HG03045 (cell line): Measurements from ENCODE around the gene CABLES2.

Experiments used
- ATAC-seq: cut with Tn5 transposase; IDR thresholded peaks from one replicate; pipeline ENCODE4 v1.9.1; 2021; ENCODE audit warnings: mild to moderate bottlenecking, moderate library complexity; ENCODE audit not compliant: unreplicated experiment

The CABLES2 gene

DNA sequence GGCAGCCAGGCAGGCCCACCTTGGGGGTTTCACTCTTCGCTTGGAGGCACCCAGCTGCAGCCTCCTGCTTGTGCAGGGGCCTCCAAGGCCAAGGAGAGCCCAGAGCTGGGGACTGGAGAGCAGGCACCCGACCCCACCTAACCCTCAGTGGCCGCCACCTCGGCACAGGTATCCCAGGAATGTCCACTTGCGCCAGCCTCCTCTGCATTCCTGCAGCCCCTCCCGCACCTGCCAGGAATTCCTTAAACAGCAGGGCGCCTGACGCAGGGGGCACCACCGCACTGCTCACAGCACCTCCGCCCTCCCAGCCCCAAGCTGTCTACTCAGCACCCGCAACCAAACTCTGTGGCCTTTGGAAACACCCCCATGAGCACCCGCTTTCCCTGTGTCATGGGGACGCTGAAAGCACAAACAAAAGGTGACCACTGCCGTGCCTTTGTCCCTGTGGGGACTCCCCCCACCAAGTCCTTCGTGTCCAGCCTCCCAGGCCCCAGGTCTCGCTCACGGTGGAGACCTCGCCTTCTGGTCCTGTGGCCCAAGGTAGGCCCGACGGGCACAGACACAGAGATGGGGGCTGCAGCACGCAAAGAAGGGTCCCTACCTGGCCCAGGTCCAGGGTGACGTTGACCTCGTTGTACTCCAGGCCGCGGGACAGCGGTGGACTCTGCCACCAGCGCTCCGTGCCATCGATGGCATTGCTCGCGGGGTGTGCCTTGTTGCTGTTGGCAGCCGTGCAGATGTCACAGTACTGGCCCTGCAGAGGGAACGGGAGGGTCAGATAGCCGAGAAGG is 45.1 kb downstream of the CABLES2 start:
- no peak for ATAC-seq

- ATAC-seq: no peak
These were observed 46.0 kb downstream of the CABLES2 start for GRCh38 chr20:62360854-62361798.

- ATAC-seq: no peak
These were observed 47.5 kb downstream of the CABLES2 start for GRCh38 chr20:62359491-62360121.

GRCh38 chr20:62359043-62359490 is 48.0 kb downstream of the CABLES2 start:
- ATAC-seq: no peak

DNA sequence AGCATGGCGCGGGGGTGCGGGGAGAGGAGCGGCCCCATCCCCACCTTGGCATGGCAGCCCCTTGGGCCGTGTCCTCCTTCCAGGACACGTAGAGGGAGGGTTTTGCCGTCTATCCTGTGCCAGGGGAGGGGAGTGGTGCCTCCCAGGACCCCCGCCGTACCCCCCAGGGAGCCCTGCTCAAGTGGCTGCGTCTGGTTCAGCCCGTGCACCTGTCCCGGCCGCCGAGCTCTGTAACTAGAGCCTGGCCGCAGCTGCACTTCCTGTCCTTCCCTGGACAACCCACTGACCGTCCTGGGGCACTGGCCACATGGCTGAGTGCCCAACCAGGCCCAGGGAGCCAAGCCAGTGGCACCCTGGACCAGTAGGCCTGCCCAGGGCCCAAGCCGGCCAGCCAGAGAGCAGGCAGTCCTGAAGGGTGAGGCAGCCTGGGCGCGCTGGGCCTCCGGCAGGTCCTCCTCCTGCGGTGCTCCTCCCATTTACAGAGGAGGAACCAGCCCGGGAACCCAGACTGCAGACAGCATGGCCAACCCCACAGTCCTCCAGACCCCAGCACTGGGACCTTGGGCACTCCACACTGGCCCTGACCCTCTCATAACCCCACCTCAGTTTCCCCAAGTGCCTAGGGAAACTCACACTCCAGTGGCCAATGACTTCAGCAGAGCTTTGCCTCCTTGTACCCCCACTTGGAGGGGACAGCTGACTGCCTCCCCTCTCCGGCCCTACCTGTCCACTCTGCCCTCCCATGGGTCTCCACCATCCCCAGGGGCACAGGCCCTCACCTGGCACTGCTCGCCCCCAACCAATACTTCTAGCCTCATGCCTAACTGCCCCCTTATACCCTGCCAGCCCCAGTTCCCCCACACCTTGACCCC is 48.7 kb downstream of the CABLES2 start:
- no peak for ATAC-seq

DNA sequence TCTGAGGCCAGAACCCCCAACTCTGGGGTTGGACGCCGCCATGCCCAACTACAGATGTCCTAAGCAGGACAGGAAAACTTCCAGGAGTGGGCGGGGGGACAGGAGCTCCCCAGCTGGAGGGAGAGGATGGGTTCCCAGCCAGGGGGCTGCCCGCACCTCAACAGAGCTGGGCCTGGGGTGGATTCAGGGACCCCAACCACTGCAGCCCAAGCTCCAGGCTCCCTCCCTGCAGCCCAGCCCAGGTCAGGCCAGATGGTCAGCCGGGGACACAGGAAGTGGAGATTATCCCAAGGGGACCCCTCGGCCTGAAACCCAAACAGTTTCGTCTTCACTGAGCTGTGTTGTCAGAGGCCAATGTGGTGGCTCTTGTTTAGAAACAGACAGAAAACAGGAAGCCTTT is 49.4 kb downstream of the CABLES2 start:
- ATAC-seq: no peak

- ATAC-seq: no peak
These were observed 49.9 kb downstream of the CABLES2 start for GRCh38 chr20:62357187-62357667.

- ATAC-seq: no peak
These were observed 50.4 kb downstream of the CABLES2 start for GRCh38 chr20:62356589-62357186.

DNA sequence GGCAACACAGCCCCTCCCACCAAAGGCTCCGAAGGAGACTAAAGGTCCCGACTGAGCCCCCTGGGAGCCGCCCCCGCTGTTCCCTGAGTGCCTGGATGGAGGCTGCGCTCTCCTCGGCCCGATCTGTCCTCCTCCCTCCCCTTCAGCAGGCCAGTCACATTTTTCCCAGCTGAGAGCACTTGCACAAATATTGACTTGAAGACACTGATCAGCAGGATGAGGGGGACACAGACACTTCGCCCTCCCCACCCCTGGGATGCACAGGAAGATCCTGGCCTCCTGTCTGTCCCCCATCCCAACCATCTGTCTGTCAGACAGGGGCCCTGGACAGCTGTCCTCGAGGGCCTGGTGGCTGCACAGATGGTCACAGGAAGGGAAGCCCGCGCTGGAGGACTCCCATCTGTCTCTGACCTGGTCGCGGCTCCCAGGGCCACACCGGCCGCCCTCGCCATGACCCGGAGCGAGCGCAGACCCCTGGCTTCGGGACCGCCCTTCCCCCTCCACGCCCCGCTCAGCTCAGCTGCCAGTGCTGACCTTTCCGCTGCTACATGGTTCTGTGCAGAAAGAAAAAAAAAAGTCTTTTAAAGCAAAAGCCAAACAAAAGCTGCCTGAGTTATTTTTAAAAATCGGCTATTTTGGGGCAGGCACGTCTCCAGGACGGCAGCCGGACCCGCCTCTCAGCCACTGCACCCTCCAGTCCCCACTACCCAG is 51.1 kb downstream of the CABLES2 start:
- ATAC-seq: no peak

- no peak for ATAC-seq
These were observed 51.6 kb downstream of the CABLES2 start for GRCh38 chr20:62355516-62355877.

- no peak for ATAC-seq
These were observed 52.2 kb downstream of the CABLES2 start for GRCh38 chr20:62354811-62355341.

- ATAC-seq: no peak
These were observed 52.9 kb downstream of the CABLES2 start for GRCh38 chr20:62354031-62354808.

GRCh38 chr20:62353289-62354030 is 53.6 kb downstream of the CABLES2 start:
- ATAC-seq: no peak

DNA sequence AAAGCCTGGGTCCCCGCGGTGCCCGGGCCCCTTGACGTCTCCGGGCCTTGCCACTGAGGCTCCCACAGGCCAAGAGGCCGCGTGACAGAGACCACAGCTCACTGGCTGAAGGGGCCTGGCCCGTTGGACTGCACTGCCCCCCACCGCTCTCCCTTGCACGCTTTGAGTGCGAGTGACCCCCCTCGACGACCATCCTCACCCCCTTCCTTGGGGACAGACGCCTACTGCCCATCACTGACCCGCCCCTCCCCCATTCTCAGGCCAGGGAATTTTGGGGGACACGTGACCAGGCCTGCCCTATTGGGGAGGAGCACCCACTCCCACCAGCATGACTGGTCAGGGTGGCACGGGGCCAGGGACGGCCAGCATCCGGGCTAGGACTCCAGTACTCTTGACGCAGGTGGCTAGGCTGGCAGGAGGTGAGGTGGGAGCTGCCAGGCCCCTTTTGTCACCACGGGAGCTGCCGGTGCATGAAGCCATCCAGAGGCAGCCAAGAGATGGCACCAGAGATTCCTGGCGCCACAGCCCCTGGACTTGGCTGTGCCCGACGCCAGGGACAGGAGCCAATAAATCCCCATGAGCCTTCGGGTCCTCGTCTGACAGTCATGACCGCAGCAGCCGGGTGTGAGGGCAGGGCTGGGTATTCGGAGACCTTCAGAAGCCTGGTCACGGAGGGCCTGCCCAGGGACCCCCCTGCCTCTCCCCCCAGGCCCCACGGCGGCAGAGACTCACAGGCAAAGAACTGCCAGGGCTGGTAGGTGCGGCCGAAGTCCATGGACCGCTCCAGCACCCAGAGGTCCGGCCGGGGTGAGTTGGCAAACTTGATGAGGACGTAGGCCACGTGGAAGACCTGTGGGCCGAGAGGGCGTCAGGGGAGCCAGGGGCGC is 54.4 kb downstream of the CABLES2 start:
- ATAC-seq: no peak

DNA sequence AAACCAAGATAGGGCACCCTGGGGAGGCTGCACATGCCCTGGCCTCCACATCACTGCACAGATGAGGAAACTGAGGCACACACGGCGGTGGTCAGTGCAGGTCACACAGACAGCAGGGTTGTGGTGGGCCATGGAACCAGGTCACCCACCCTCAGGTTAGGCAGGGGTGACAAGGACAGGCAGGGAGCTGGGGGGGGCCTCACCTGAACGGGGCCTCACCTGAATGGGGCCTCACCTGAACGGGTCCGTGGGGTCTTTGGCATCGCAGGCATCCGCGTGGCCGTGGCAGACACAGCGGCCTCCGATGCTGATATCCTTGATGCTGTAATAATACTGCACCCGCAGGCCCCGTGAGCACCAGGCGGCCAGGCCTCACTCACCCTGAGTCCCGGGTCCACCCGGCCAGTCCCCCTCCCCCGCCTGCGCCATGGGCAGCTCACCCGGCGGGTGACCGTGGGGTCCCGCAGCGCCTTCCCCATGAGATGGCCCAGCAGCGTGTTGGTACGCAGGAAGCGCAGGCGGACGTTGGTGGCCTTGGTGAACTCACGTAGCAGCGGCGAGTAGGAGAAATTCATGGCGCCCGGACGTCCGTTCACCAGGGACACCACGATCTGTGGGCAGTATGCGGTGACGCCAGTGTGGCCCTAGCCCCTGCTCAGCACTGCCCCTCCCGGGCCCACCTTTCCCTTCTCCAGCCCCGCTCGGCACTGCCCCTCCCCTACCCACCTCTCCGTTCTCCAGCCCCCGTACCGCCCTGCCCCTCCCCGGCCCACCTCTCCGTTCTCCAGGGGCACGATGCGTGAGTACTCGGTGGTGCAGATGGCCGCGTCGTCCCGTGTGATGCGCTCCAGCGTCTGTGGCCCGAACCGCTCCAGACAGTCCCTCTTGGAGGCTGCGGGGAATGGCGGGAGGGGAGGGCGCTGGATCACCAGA is 55.4 kb downstream of the CABLES2 start:
- ATAC-seq: no peak
